Smooth muscle cell (in vitro differentiated cells): ENCODE results near the gene UBE2D3. TPM values are rescaled to one million over a fixed set of nuclear protein-coding genes. Genes with fewer than 3 reads are reported as not detected.

Experiments
- DNase-seq: peaks from one replicate; lab custom pipeline; 2025; ENCODE audit not compliant: unreplicated experiment; lab: John Stamatoyannopoulos, UW
- H2AFZ ChIP-seq: fragments of 200-600 bp; sonication (generic); 2 replicates; pipeline ENCODE4 v1.6.0; 2016; ENCODE audit warnings: antibody characterized with exemption, low read depth, mild to moderate bottlenecking
- H3F3A ChIP-seq: fragments of 200-600 bp; sonication (generic); 2 replicates; pipeline ENCODE4 v1.6.0; 2017; ENCODE audit warnings: antibody characterized with exemption, low read depth
- H3K27ac ChIP-seq: fragments of 200-600 bp; sonication (generic); 2 replicates; pipeline ENCODE4 v1.5.1; 2016; ENCODE audit warnings: low read depth, mild to moderate bottlenecking
- H3K27me3 ChIP-seq: fragments of 200-600 bp; sonication (generic); 2 replicates; pipeline ENCODE4 v1.6.1; 2016; ENCODE audit warnings: low read depth, mild to moderate bottlenecking
- H3K36me3 ChIP-seq: fragments of 200-600 bp; sonication (generic); 2 replicates; pipeline ENCODE4 v1.5.1; 2016; ENCODE audit warnings: low read depth
- H3K4me1 ChIP-seq: fragments of 200-600 bp; sonication (generic); 2 replicates; pipeline ENCODE4 v1.5.1; 2016; ENCODE audit warnings: low read depth
- H3K4me2 ChIP-seq: fragments of 200-600 bp; sonication (generic); 2 replicates; pipeline ENCODE4 v1.6.0; 2016; ENCODE audit warnings: mild to moderate bottlenecking
- H3K4me3 ChIP-seq: fragments of 200-600 bp; sonication (generic); 2 replicates; pipeline ENCODE4 v1.5.1; 2016; ENCODE audit warnings: mild to moderate bottlenecking
- H3K79me2 ChIP-seq: fragments of 200-600 bp; sonication (generic); 2 replicates; pipeline ENCODE4 v1.6.0; 2016; ENCODE audit warnings: low read depth, mild to moderate bottlenecking
- H3K9ac ChIP-seq: fragments of 200-600 bp; sonication (generic); 2 replicates; pipeline ENCODE4 v1.6.0; 2016; ENCODE audit warnings: low read depth
- H3K9me3 ChIP-seq: fragments of 200-600 bp; sonication (generic); replicated peaks from 2 replicates; pipeline ENCODE4 v1.5.1; 2016; ENCODE audit warnings: low read depth
- H4K20me1 ChIP-seq: fragments of 200-600 bp; sonication (generic); 2 replicates; pipeline ENCODE4 v1.6.0; 2016; ENCODE audit warnings: low read depth
- CTCF ChIP-seq: fragments of 200-600 bp; sonication (generic); IDR thresholded peaks from 2 replicates; pipeline ENCODE4 v1.5.1; 2017; ENCODE audit warnings: borderline replicate concordance, mild to moderate bottlenecking, antibody characterized with exemption; ENCODE audit not compliant: insufficient read depth, poor library complexity, severe bottlenecking
- WGBS: methylation state at CpG from one replicate; pipeline ENCODE4 v1.1.7; 2016; ENCODE audit warnings: low lambda C conversion rate; 5-methylcytosine and 5-hydroxymethylcytosine counted together
- polyA plus RNA-seq: library from polyadenylated mRNA; unstranded; fragments of >200 nt; fragmentation: Nextera tagmentation; extraction: Ambion mirVana; gene quantifications from 2 replicates; pipeline ENCODE4 v1.2.1, GENCODE V29; 2016
- total RNA-seq: library from RNA; depleted of rRNA; stranded (reverse); fragments of >200 nt; gene quantifications from 2 replicates; pipeline ENCODE4 v1.2.3, GENCODE V29; 2014

The UBE2D3 gene
- total and polyA plus RNA-seq, 2 experiments from 2014 or later = 305 to 703 TPM

GRCh38 chr4:102780476-102781144, 46.7 kb downstream of the UBE2D3 start:
- H3K4me3 ChIP-seq = no peak overlapping the region
- 75% methylated on average over 5 of the region's 5 CpGs for WGBS
- H3K79me2 ChIP-seq = no peaks in the 10 kb centered on the region
- no peak for DNase-seq
- peak overlapping the region; percentile 14 for H3K27ac ChIP-seq
- H3F3A ChIP-seq = no peaks in the 10 kb centered on the region
- H3K4me1 ChIP-seq = no peaks in the 10 kb centered on the region
- no peak overlapping the region for H2AFZ ChIP-seq
- no peaks in the 10 kb centered on the region for H3K27me3 ChIP-seq
- no peaks in the 10 kb centered on the region for H3K36me3 ChIP-seq
- no peaks in the 10 kb centered on the region for H4K20me1 ChIP-seq
- no peak for TF ChIP-seq CTCF
- no peak overlapping the region for H3K9ac ChIP-seq
- no peaks in the 10 kb centered on the region for H3K9me3 ChIP-seq
- H3K4me2 ChIP-seq = no peak overlapping the region

- TF ChIP-seq CTCF = no peak
- H3K4me3 ChIP-seq = no peak overlapping the region
- no peak overlapping the region for H3K9ac ChIP-seq
- no peaks in the 10 kb centered on the region for H3K4me1 ChIP-seq
- H3K27me3 ChIP-seq = no peaks in the 10 kb centered on the region
- H3K27ac ChIP-seq = no peak overlapping the region
- no peaks in the 10 kb centered on the region for H3K79me2 ChIP-seq
- WGBS = 91% methylated on average over 4 of the region's 4 CpGs
- no peaks in the 10 kb centered on the region for H3K9me3 ChIP-seq
- H3K4me2 ChIP-seq = no peak overlapping the region
- no peaks in the 10 kb centered on the region for H3K36me3 ChIP-seq
- no peak for DNase-seq
- no peak overlapping the region for H2AFZ ChIP-seq
- no peaks in the 10 kb centered on the region for H4K20me1 ChIP-seq
- no peaks in the 10 kb centered on the region for H3F3A ChIP-seq
Observed at GRCh38 chr4:102779204-102779603, 48.1 kb downstream of the UBE2D3 start.

GRCh38 chr4:102778720-102779119, 48.6 kb downstream of the UBE2D3 start:
- H3K9ac ChIP-seq = no peak overlapping the region
- H3K4me1 ChIP-seq = no peaks in the 10 kb centered on the region
- H2AFZ ChIP-seq = no peak overlapping the region
- H3K9me3 ChIP-seq = no peaks in the 10 kb centered on the region
- no peak overlapping the region for H3K27ac ChIP-seq
- H3K27me3 ChIP-seq = no peaks in the 10 kb centered on the region
- H3K36me3 ChIP-seq = no peaks in the 10 kb centered on the region
- H3F3A ChIP-seq = no peaks in the 10 kb centered on the region
- H3K4me2 ChIP-seq = no peak overlapping the region
- no peak for TF ChIP-seq CTCF
- no peaks in the 10 kb centered on the region for H4K20me1 ChIP-seq
- no peak for DNase-seq
- no peak overlapping the region for H3K4me3 ChIP-seq
- no peaks in the 10 kb centered on the region for H3K79me2 ChIP-seq
- 87% methylated on average over 7 of the region's 7 CpGs for WGBS

DNA sequence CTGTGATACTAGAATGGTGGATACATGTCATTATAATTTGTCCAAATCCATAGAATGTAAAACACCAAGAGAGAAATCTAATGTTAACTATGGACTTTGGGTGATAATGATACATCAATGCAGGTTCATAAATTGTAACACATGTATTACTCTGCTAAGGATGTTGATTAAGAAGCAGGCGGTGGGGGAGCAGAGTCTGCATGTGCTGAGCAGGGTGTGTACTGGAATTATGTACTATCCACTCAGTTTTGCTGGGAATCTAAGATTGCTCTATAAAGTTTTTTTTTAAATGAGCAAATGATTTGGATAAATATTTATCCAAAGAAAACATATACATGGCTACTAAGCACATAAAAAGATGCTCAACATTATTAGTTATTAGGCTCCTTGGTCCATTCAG, 51.5 kb downstream of the UBE2D3 start:
- Histone ChIP-seq H3K27ac (no peak overlapping the region), H3K36me3 (no peaks in the 10 kb centered on the region), H3K4me2 (no peak overlapping the region), H3K9ac (no peak overlapping the region), H3K79me2 (no peaks in the 10 kb centered on the region), H3K4me1 (no peaks in the 10 kb centered on the region), H3F3A (no peaks in the 10 kb centered on the region), H2AFZ (no peak overlapping the region), H3K9me3 (no peaks in the 10 kb centered on the region), H4K20me1 (no peaks in the 10 kb centered on the region), H3K4me3 (no peak overlapping the region), H3K27me3 (no peaks in the 10 kb centered on the region)
- no peak for DNase-seq
- 100% methylated on average over 1 of the region's 1 CpG for WGBS
- no peak for TF ChIP-seq CTCF
